GM12878 (cell line): Measurements from ENCODE around the gene MEIS1. TPM values are rescaled to one million over a fixed set of nuclear protein-coding genes. Genes with fewer than 3 reads are reported as not detected.

Experiments
- ATAC-seq: fragments of 200-7000 bp; cut with Tn5 transposase; 3 replicates; pipeline ENCODE4 v1.9.1; 2020; ENCODE audit warnings: mild to moderate bottlenecking, moderate library complexity
- BruUV-seq: library from RNA; stranded (reverse); fragments of 400-500 nt; replicated peaks from 2 replicates; lab custom pipeline; 2021; lab: Mats Ljungman, UMichigan
- CTCF ChIA-PET: fragments of 300-600 bp; sonication (Branson Sonifier 250); formaldehyde crosslinking; extraction: SDS; loops from one replicate; lab custom pipeline; 2021; ENCODE audit warnings: inconsistent platforms; lab: Yijun Ruan, JAX
- POLR2A ChIA-PET: fragments of 350-600 bp; formaldehyde crosslinking; extraction: SDS; loops from one replicate; lab custom pipeline; 2021; ENCODE audit warnings: inconsistent platforms; lab: Charles Lee
- RAD21 ChIA-PET: fragments of 300-600 bp; sonication (Branson Sonifier 250); formaldehyde crosslinking; loops from one replicate; lab custom pipeline; 2023; ENCODE audit warnings: antibody characterized with exemption; ENCODE audit not compliant: unreplicated experiment; lab: Charles Lee
- SMC1A ChIA-PET: fragments of 300-600 bp; sonication (Branson Sonifier 250); formaldehyde crosslinking; loops from one replicate; lab custom pipeline; 2023; ENCODE audit not compliant: unreplicated experiment, uncharacterized antibody; lab: Charles Lee
- DNase-seq: peaks from one replicate; pipeline ENCODE4 v3.0.0-alpha.2; 2011; ENCODE audit warnings: low read depth, low spot score
- FAIRE-seq: peaks from 3 replicates; lab custom pipeline; 2011; peaks lifted over from hg19 to GRCh38; lab: Jason Lieb, UNC
- H2AFZ ChIP-seq: 2 replicates; pipeline ENCODE4 v1.6.0; 2011; ENCODE audit warnings: low read depth, low read length, control low read depth; ENCODE audit not compliant: control insufficient read depth
- H3K27ac ChIP-seq: 2 replicates; pipeline ENCODE4 v1.5.1; 2011; ENCODE audit warnings: control low read depth; ENCODE audit not compliant: control insufficient read depth, insufficient read depth
- H3K27me3 ChIP-seq, 2 experiments: replicated peaks in 1 of 2; 2 replicates each; pipeline versions ENCODE4 v1.6.0 to v1.6.1; 2011; ENCODE audit warnings: low read length in 1 of 2; ENCODE audit not compliant: control insufficient read depth in 2 of 2, insufficient read depth in 2 of 2
- H3K36me3 ChIP-seq, 2 experiments: 2 replicates each; pipeline ENCODE4 v1.5.1; 2011; ENCODE audit warnings: low read length in 1 of 2; ENCODE audit not compliant: control insufficient read depth in 2 of 2, insufficient read depth in 2 of 2
- H3K4me1 ChIP-seq: 2 replicates; pipeline ENCODE4 v1.6.1; 2011; ENCODE audit warnings: mild to moderate bottlenecking, low read length, moderate library complexity, mixed read lengths; ENCODE audit not compliant: control insufficient read depth, insufficient read depth
- H3K4me2 ChIP-seq: 2 replicates; pipeline ENCODE4 v1.6.0; 2011; ENCODE audit warnings: control low read depth; ENCODE audit not compliant: control insufficient read depth, insufficient read depth
- H3K4me3 ChIP-seq: fragments of 200-600 bp; sonication (generic); 2 replicates; pipeline ENCODE4 v1.5.1; 2016
- H3K79me2 ChIP-seq: 2 replicates; pipeline ENCODE4 v1.6.0; 2011; ENCODE audit warnings: low read length; ENCODE audit not compliant: control insufficient read depth, insufficient read depth
- H3K9ac ChIP-seq: 2 replicates; pipeline ENCODE4 v1.8.0; 2011; ENCODE audit warnings: low read length, control low read depth, mixed read lengths; ENCODE audit not compliant: control insufficient read depth, insufficient read depth
- H3K9me3 ChIP-seq: replicated peaks from 3 replicates; pipeline ENCODE4 v1.5.1; 2011; ENCODE audit warnings: mild to moderate bottlenecking, low read length; ENCODE audit not compliant: control insufficient read depth, insufficient read depth
- H4K20me1 ChIP-seq: 2 replicates; pipeline ENCODE4 v1.6.0; 2011; ENCODE audit not compliant: control insufficient read depth, insufficient read depth
- BCL3 ChIP-seq: IDR thresholded peaks from 2 replicates; pipeline ENCODE4 v1.6.1; 2011; ENCODE audit warnings: borderline replicate concordance, low read depth, mild to moderate bottlenecking, moderate library complexity, low read length; ENCODE audit not compliant: insufficient read depth, poor library complexity, severe bottlenecking
- CREB1 ChIP-seq: IDR thresholded peaks from 2 replicates; pipeline ENCODE4 v1.6.1; 2012; ENCODE audit warnings: low read depth, mild to moderate bottlenecking, inconsistent platforms
- ESRRA ChIP-seq: IDR thresholded peaks from 2 replicates; pipeline ENCODE4 v1.6.1; 2012; ENCODE audit warnings: mild to moderate bottlenecking, low read length, improper control_type of control experiment
- NRF1 ChIP-seq: conservative IDR thresholded peaks from 2 replicates; pipeline ENCODE4 v1.6.1; 2011; ENCODE audit warnings: mild to moderate bottlenecking, low read depth, low read length, improper control_type of control experiment
- RFX5 ChIP-seq: IDR thresholded peaks from 2 replicates; pipeline ENCODE4 v1.6.1; 2011; ENCODE audit warnings: low read depth, low read length, improper control_type of control experiment
- SIN3A ChIP-seq: IDR thresholded peaks from 2 replicates; pipeline ENCODE4 v1.6.1; 2012; ENCODE audit warnings: low read depth, low read length, improper control_type of control experiment
- SIX5 ChIP-seq: IDR thresholded peaks from 2 replicates; pipeline ENCODE4 v1.6.1; 2011; ENCODE audit warnings: mild to moderate bottlenecking, low read depth, low read length, moderate library complexity; ENCODE audit not compliant: severe bottlenecking
- SREBF2 ChIP-seq: IDR thresholded peaks from 2 replicates; pipeline ENCODE4 v1.6.1; 2012; ENCODE audit warnings: mild to moderate bottlenecking, low read length
- USF2 ChIP-seq: IDR thresholded peaks from 2 replicates; pipeline ENCODE4 v1.6.1; 2011; ENCODE audit warnings: low read depth, low read length, improper control_type of control experiment, borderline replicate concordance
- WGBS: methylation state at CpG from one replicate; pipeline ENCODE4 v1.1.6; 2016; ENCODE audit warnings: low lambda C conversion rate; ENCODE audit not compliant: insufficient replicate concordance, insufficient coverage; ENCODE audit errors: missing lambda C conversion rate; 5-methylcytosine and 5-hydroxymethylcytosine counted together
- in situ Hi-C: fragments of 300-500 bp; cut with MboI; formaldehyde crosslinking; loops from 9 replicates; pipeline ENCODE4 v1.14.3; 2018; ENCODE audit warnings: mixed read lengths
- intact Hi-C: fragments of 100-400 bp; cut with micrococcal nuclease; formaldehyde crosslinking; loops from one replicate; pipeline ENCODE4 v1.14.2; 2022; ENCODE audit not compliant: unreplicated experiment
- polyA plus RNA-seq, 11 experiments: library from polyadenylated mRNA; depleted of rRNA in 4 of 11; unstranded in 6 of 11; stranded (reverse) in 5 of 11; fragments of >200 nt; fragmentation: Nextera tagmentation in 4 of 11; fragmentation: Illumina TruSeq in 1 of 11; extraction: Ambion mirVana in 4 of 11; extraction: Trizol in 1 of 11; gene quantifications; 1 replicate in 1 of 11; 2 replicates in 10 of 11; pipeline versions ENCODE4 v1.2.1 to v1.2.3, GENCODE V29; 2011 to 2016; ENCODE audit warnings: inconsistent platforms in 2 of 11, missing spikeins in 2 of 11, low read depth in 1 of 11
- total RNA-seq, 4 experiments: library from RNA; depleted of rRNA in 3 of 4; stranded (reverse); fragments of >200 nt in 3 of 4; fragmentation: Illumina TruSeq in 1 of 4; extraction: Trizol in 1 of 4; gene quantifications; 2 replicates each; pipeline versions ENCODE4 v1.2.1 to v1.2.3, GENCODE V29; 2013 to 2021

Gene MEIS1
- total and polyA plus RNA-seq, 10 of the 15 experiments (the other 5 are each of a cell fraction or from before 2014, with no cell fraction given) = 0.04 to 0.31 (median 0.14) TPM; not detected in 6

- TF ChIP-seq SIX5 = no peak
These were observed 73.7 kb downstream of the MEIS1 start (continued) for GRCh38 chr2:66508484-66509071.

- ChIA-PET RAD21 (no interaction called here), SMC1A (no interaction called here), CTCF (no interaction called here), POLR2A (no interaction called here)
- WGBS = 0% methylated on average over 1 of the region's 1 CpG
- no peaks in the 10 kb centered on the region for H4K20me1 ChIP-seq
- H3K9me3 ChIP-seq = no peaks in the 10 kb centered on the region
- TF ChIP-seq SREBF2 = no peak
- no peak for TF ChIP-seq SIN3A
- no peak for TF ChIP-seq RFX5
- no peak for TF ChIP-seq NRF1
- TF ChIP-seq ESRRA = no peak
- no peak for TF ChIP-seq BCL3
- no peak for TF ChIP-seq CREB1
- no peak for TF ChIP-seq USF2
- no peak for FAIRE-seq
- no peak for ATAC-seq
- in situ Hi-C loops = no loop called here
- no peaks in the 10 kb centered on the region for H3K79me2 ChIP-seq
- no peak overlapping the region for H3K9ac ChIP-seq
- intact Hi-C loops = no loop called here
- H3K36me3 ChIP-seq = no peaks in the 10 kb centered on the region
- no peak overlapping the region for H3K4me2 ChIP-seq
- no peak overlapping the region for H3K27ac ChIP-seq
- no TSS peak for BruUV-seq
- no peaks in the 10 kb centered on the region for H3K27me3 ChIP-seq
- no peak for DNase-seq
- H3K4me1 ChIP-seq = no peaks in the 10 kb centered on the region
- H2AFZ ChIP-seq = no peak overlapping the region
- H3K4me3 ChIP-seq = no peak overlapping the region
These were observed 74.4 kb downstream of the MEIS1 start for GRCh38 chr2:66509326-66509811.
